ENCODE measurements around the gene KCNH1. TPM values are rescaled to one million over a fixed set of nuclear protein-coding genes. Genes with fewer than 3 reads are reported as not detected.

The KCNH1 gene
- total RNA-seq, 2 donors from 2014 or later = 3.2 to 3.5 TPM

GRCh38 chr1:211172657-211173056 is 38.7 kb upstream of the KCNH1 start:
- H3K4me1 Mint-ChIP-seq = peaks cover 20% of the 10 kb centered on the region
- H3K4me3 Mint-ChIP-seq = no peak overlapping the region
- Histone ChIP-seq H3K27ac (ENCODE audit: low read depth, low read length) (no peak overlapping the region), H3K27me3 (ENCODE audit: control insufficient read depth, insufficient read depth, low read length, poor library complexity, severe bottlenecking) (no peaks in the 10 kb centered on the region), H3K9me3 (ENCODE audit: control insufficient read depth, low read length) (peaks cover 66% of the 10 kb centered on the region), H3K4me3 (ENCODE audit: low read length) (no peak overlapping the region), H3K9ac (ENCODE audit: extremely low read depth, low read length, poor library complexity, severe bottlenecking) (no peak overlapping the region), H3K36me3 (ENCODE audit: control insufficient read depth, insufficient read depth, low read length) (peaks cover 4% of the 10 kb centered on the region), H3K4me1 (ENCODE audit: control insufficient read depth, insufficient read depth, low read length) (peaks cover 4% of the 10 kb centered on the region)
- peaks cover 50% of the 10 kb centered on the region for H3K9me3 Mint-ChIP-seq
- H3K36me3 Mint-ChIP-seq (ENCODE audit: low read depth) = peaks cover 31% of the 10 kb centered on the region
- no peaks in the 10 kb centered on the region for H3K27me3 Mint-ChIP-seq (ENCODE audit: insufficient read depth)
- DNase-seq = no peak
- no peak overlapping the region for H3K27ac Mint-ChIP-seq
- TF ChIP-seq CTCF (conservative IDR thresholded peaks at IDR 0.05) = no peak

DNA sequence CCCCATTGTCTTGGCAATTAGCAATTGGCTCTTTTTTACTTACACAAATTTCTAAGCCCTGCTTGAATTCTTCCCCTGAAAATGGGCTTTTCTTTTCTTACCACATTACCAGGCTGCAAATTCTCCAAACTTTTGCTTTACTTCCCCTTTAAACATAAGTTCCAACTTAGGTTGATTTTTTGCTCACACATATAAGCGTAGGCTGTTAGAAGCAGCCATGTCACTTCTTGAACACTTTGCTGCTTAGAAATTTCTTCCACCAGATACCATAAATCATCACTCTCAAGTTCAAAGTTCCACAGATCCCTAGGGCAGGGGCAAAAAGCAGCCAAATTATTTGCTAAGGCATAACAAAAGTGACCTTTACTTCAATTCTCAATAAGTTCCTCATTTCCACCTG is 35.4 kb upstream of the KCNH1 start:
- H3K9ac ChIP-seq (ENCODE audit: extremely low read depth, low read length, poor library complexity, severe bottlenecking) = no peak overlapping the region
- no peak for DNase-seq
- Mint-ChIP-seq H3K4me3 (no peak overlapping the region), H3K36me3 (ENCODE audit: low read depth) (peaks cover 36% of the 10 kb centered on the region), H3K27me3 (ENCODE audit: insufficient read depth) (no peaks in the 10 kb centered on the region), H3K27ac (no peak overlapping the region), H3K4me1 (no peaks in the 10 kb centered on the region), H3K9me3 (peaks cover 56% of the 10 kb centered on the region)
- no peaks in the 10 kb centered on the region for H3K4me1 ChIP-seq (ENCODE audit: control insufficient read depth, insufficient read depth, low read length)
- TF ChIP-seq CTCF (conservative IDR thresholded peaks at IDR 0.05) = no peak
- peaks cover 4% of the 10 kb centered on the region for H3K36me3 ChIP-seq (ENCODE audit: control insufficient read depth, insufficient read depth, low read length)
- H3K4me3 ChIP-seq (ENCODE audit: low read length) = peak overlapping the region; percentile 40
- WGBS, 2 experiments (ENCODE audit: insufficient coverage in 1 of 2, insufficient read length in 1 of 2) = 92 to 96% methylated on average over 1 of the region's 1 CpG
- no peak overlapping the region for H3K27ac ChIP-seq (ENCODE audit: low read depth, low read length)
- peaks cover 72% of the 10 kb centered on the region for H3K9me3 ChIP-seq (ENCODE audit: control insufficient read depth, low read length)
- H3K27me3 ChIP-seq (ENCODE audit: control insufficient read depth, insufficient read depth, low read length, poor library complexity, severe bottlenecking) = no peaks in the 10 kb centered on the region

- peaks cover 19% of the 10 kb centered on the region for H3K27me3 Mint-ChIP-seq (ENCODE audit: insufficient read depth)
- no peak for TF ChIP-seq CTCF (conservative IDR thresholded peaks at IDR 0.05)
- DNase-seq = no peak
- H3K36me3 ChIP-seq (ENCODE audit: control insufficient read depth, insufficient read depth, low read length) = no peaks in the 10 kb centered on the region
- no peak overlapping the region for H3K9ac ChIP-seq (ENCODE audit: extremely low read depth, low read length, poor library complexity, severe bottlenecking)
- peaks cover 30% of the 10 kb centered on the region for H3K9me3 ChIP-seq (ENCODE audit: control insufficient read depth, low read length)
- no peaks in the 10 kb centered on the region for H3K27me3 ChIP-seq (ENCODE audit: control insufficient read depth, insufficient read depth, low read length, poor library complexity, severe bottlenecking)
- H3K4me3 Mint-ChIP-seq = no peak overlapping the region
- peaks cover 35% of the 10 kb centered on the region for H3K9me3 Mint-ChIP-seq
- no peak overlapping the region for H3K27ac Mint-ChIP-seq
- H3K4me1 ChIP-seq (ENCODE audit: control insufficient read depth, insufficient read depth, low read length) = no peaks in the 10 kb centered on the region
- H3K4me3 ChIP-seq (ENCODE audit: low read length) = no peak overlapping the region
- H3K4me1 Mint-ChIP-seq = no peaks in the 10 kb centered on the region
- H3K27ac ChIP-seq (ENCODE audit: low read depth, low read length) = no peak overlapping the region
- peaks cover 32% of the 10 kb centered on the region for H3K36me3 Mint-ChIP-seq (ENCODE audit: low read depth)
- 90 to 100% methylated on average over 1 of the region's 1 CpG for WGBS, 2 experiments (ENCODE audit: insufficient coverage in 1 of 2, insufficient read length in 1 of 2)
Observed at GRCh38 chr1:211158866-211159265, 24.9 kb upstream of the KCNH1 start.

Data from endodermal cell (in vitro differentiated cells).